HepG2 (cell line): ENCODE results near the gene SMARCC1. TPM values are rescaled to one million over a fixed set of nuclear protein-coding genes. Genes with fewer than 3 reads are reported as not detected.

Source experiments
- ARNT ChIP-seq: fragments of 450-650 bp; IDR thresholded peaks from 2 replicates; pipeline ENCODE4 v1.6.1; 2017
- ATF7-NPFF ChIP-seq: sonication (generic); formaldehyde crosslinking; IDR thresholded peaks from 2 replicates; pipeline ENCODE4 v1.8.1; 2023; ENCODE audit warnings: mild to moderate bottlenecking, low read depth, missing genetic modification reagents, moderate library complexity
- BATF2 ChIP-seq: sonication (generic); formaldehyde crosslinking; IDR thresholded peaks from 2 replicates; pipeline ENCODE4 v1.8.0; 2022; ENCODE audit warnings: mild to moderate bottlenecking, missing genetic modification reagents, moderate library complexity
- BRF2 ChIP-seq: sonication (generic); formaldehyde crosslinking; IDR thresholded peaks from 2 replicates; pipeline ENCODE4 v1.8.1; 2022; ENCODE audit warnings: mild to moderate bottlenecking, missing genetic modification reagents
- DNMT1 ChIP-seq: sonication (generic); formaldehyde crosslinking; IDR thresholded peaks from 2 replicates; pipeline ENCODE4 v1.5.1; 2020; ENCODE audit warnings: mild to moderate bottlenecking, missing genetic modification reagents
- HNRNPH1 ChIP-seq: fragments of 200-400 bp; formaldehyde crosslinking; optimal IDR thresholded peaks from 2 replicates; pipeline ENCODE3; 2017; ENCODE audit warnings: mild to moderate bottlenecking, low read depth, low read length
- HNRNPLL ChIP-seq: fragments of 200-400 bp; formaldehyde crosslinking; IDR thresholded peaks from 2 replicates; pipeline ENCODE4 v1.6.1; 2017; ENCODE audit warnings: mild to moderate bottlenecking, low read depth, low read length; ENCODE audit not compliant: poor library complexity, severe bottlenecking
- IRF9 ChIP-seq: sonication (generic); formaldehyde crosslinking; IDR thresholded peaks from 2 replicates; pipeline ENCODE4 v1.8.0; 2022; ENCODE audit warnings: missing genetic modification reagents, mild to moderate bottlenecking, borderline replicate concordance
- ISL2 ChIP-seq: sonication (generic); formaldehyde crosslinking; IDR thresholded peaks from 2 replicates; pipeline ENCODE4 v1.5.0; 2020; ENCODE audit warnings: missing genetic modification reagents
- KDM3A ChIP-seq: IDR thresholded peaks from 2 replicates; pipeline ENCODE4 v1.6.1; 2018; ENCODE audit warnings: low read depth, missing compliant biosample characterization
- MTA1 ChIP-seq: sonication (generic); formaldehyde crosslinking; IDR thresholded peaks from 2 replicates; pipeline ENCODE4 v1.4.0; 2020; ENCODE audit warnings: missing genetic modification reagents, mild to moderate bottlenecking, borderline replicate concordance
- MTF2 ChIP-seq: sonication (generic); formaldehyde crosslinking; IDR thresholded peaks from 2 replicates; pipeline ENCODE4 v1.5.0; 2020; ENCODE audit warnings: missing genetic modification reagents, borderline replicate concordance
- PHF20 ChIP-seq: sonication (generic); formaldehyde crosslinking; IDR thresholded peaks from 2 replicates; pipeline ENCODE4 v1.5.0; 2020; ENCODE audit warnings: mild to moderate bottlenecking, missing genetic modification reagents
- RAD21 ChIP-seq: fragments of 450-650 bp; formaldehyde crosslinking; IDR thresholded peaks from 2 replicates; pipeline ENCODE4 v1.5.0; 2020; ENCODE audit warnings: mild to moderate bottlenecking
- SNRNP70 ChIP-seq: fragments of 200-400 bp; formaldehyde crosslinking; IDR thresholded peaks from 2 replicates; pipeline ENCODE4 v1.6.1; 2017; ENCODE audit warnings: mild to moderate bottlenecking, low read depth, low read length, moderate library complexity
- SOX13 ChIP-seq, 3 experiments: fragments of 450-650 bp in 1 of 3; sonication (generic) in 1 of 3; formaldehyde crosslinking in 1 of 3; IDR thresholded peaks in 2 of 3; conservative IDR thresholded peaks in 1 of 3; 2 replicates each; pipeline versions ENCODE4 v1.5.0 to v1.6.1; 2016 to 2020; ENCODE audit warnings: antibody characterized with exemption in 1 of 3, mild to moderate bottlenecking in 1 of 3, missing compliant biosample characterization in 1 of 3, missing genetic modification reagents in 1 of 3, moderate library complexity in 1 of 3
- TBX2 ChIP-seq: sonication (generic); formaldehyde crosslinking; IDR thresholded peaks from 2 replicates; pipeline ENCODE4 v1.5.0; 2020; ENCODE audit warnings: missing genetic modification reagents, mild to moderate bottlenecking, borderline replicate concordance
- TFDP2 ChIP-seq: sonication (generic); formaldehyde crosslinking; IDR thresholded peaks from 2 replicates; pipeline ENCODE4 v1.4.0; 2020; ENCODE audit warnings: missing genetic modification reagents
- ZFP82 ChIP-seq: sonication (generic); formaldehyde crosslinking; IDR thresholded peaks from 2 replicates; pipeline ENCODE4 v1.5.1; 2020; ENCODE audit warnings: mild to moderate bottlenecking, missing genetic modification reagents, borderline replicate concordance
- ZNF232 ChIP-seq: sonication (generic); formaldehyde crosslinking; IDR thresholded peaks from 2 replicates; pipeline ENCODE4 v1.4.0; 2020; ENCODE audit warnings: missing genetic modification reagents, borderline replicate concordance
- ZNF34 ChIP-seq: sonication (generic); formaldehyde crosslinking; IDR thresholded peaks from 2 replicates; pipeline ENCODE4 v1.4.0; 2020; ENCODE audit warnings: mild to moderate bottlenecking, missing genetic modification reagents, borderline replicate concordance
- ZNF589 ChIP-seq: sonication (generic); formaldehyde crosslinking; conservative IDR thresholded peaks from 2 replicates; pipeline ENCODE4 v1.8.0; 2022; ENCODE audit warnings: mild to moderate bottlenecking, moderate library complexity, missing genetic modification reagents
- ZNF616 ChIP-seq: sonication (generic); formaldehyde crosslinking; IDR thresholded peaks from 2 replicates; pipeline ENCODE4 v1.5.0; 2020; ENCODE audit warnings: low read depth, mild to moderate bottlenecking, missing genetic modification reagents
- ZNF83 ChIP-seq: sonication (generic); formaldehyde crosslinking; IDR thresholded peaks from 2 replicates; pipeline ENCODE4 v1.4.0; 2020; ENCODE audit warnings: missing genetic modification reagents, mild to moderate bottlenecking, borderline replicate concordance
- ZNF883 ChIP-seq: sonication (generic); formaldehyde crosslinking; IDR thresholded peaks from 2 replicates; pipeline ENCODE4 v1.5.1; 2020; ENCODE audit warnings: mild to moderate bottlenecking, missing genetic modification reagents; ENCODE audit errors: not compliant biosample characterization
- polyA plus RNA-seq, 8 experiments: library from polyadenylated mRNA; depleted of rRNA in 3 of 8; stranded (reverse) in 7 of 8; unstranded in 1 of 8; fragments of >200 nt; fragmentation: Illumina TruSeq in 4 of 8; extraction: Trizol in 4 of 8; gene quantifications; 2 replicates each; pipeline versions ENCODE4 v1.2.1 to v1.2.3, GENCODE V29; 2011 to 2016; ENCODE audit warnings: low read depth in 4 of 8, missing spikeins in 1 of 8, mixed read lengths in 1 of 8; ENCODE audit not compliant: insufficient read depth in 1 of 8
- total RNA-seq, 5 experiments: library from RNA; depleted of rRNA; stranded (reverse); fragments of >200 nt; fragmentation: Illumina TruSeq; extraction: Trizol; gene quantifications; 2 replicates each; pipeline ENCODE4 v1.2.3, GENCODE V29; 2016; ENCODE audit warnings: low read depth in 1 of 5

Gene SMARCC1
- total and polyA plus RNA-seq, 2 of the 13 experiments (the other 11 are each of a cell fraction or from before 2014, with no cell fraction given) = 47.9 to 58.4 TPM

- TF ChIP-seq IRF9 (CRISPR knock-in tag) (0 out of 2 replicates have a peak, but pooled peaks have one; percentile 24), BATF2 (CRISPR knock-in tag) (no peak), ZNF589 (CRISPR knock-in tag) (no peak), ARNT (no peak), ZNF232 (no peak; the same call in 1 of the 2 replicates), TFDP2 (peak; percentile 38; the same call in 1 of the 2 replicates), ISL2 (no peak), HNRNPH1 (no peak), ZFP82 (CRISPR knock-in tag) (no peak), DNMT1 (CRISPR knock-in tag) (no peak), RAD21 (CRISPR knock-in tag) (no peak), ZNF883 (CRISPR knock-in tag) (peak; percentile 53), PHF20 (CRISPR knock-in tag) (no peak), HNRNPLL (no peak), TBX2 (CRISPR knock-in tag) (no peak), MTF2 (peak; percentile 56; the same call in 1 of the 2 replicates), ZNF34 (no peak), MTA1 (CRISPR knock-in tag) (no peak), ATF7-NPFF (CRISPR knock-in tag) (peak; percentile 64), SOX13 (IDR thresholded peaks at IDR 0.05) (no peak), SOX13 (CRISPR knock-in tag; conservative IDR thresholded peaks at IDR 0.05 in 1 of 2, IDR thresholded peaks at IDR 0.05 in 1 of 2) (no peak), BRF2 (no peak), KDM3A (0 out of 2 replicates have a peak, but pooled peaks have one; percentile 15), ZNF616 (CRISPR knock-in tag) (no peak; the same call in 1 of the 2 replicates), ZNF83 (no peak), SNRNP70 (no peak)
Observed at GRCh38 chr3:47577583-47578118, 204.0 kb downstream of the SMARCC1 start (continued).
